ENCODE results near the gene KRT8.
"Not testable (repeated sequence)": the region's sequence is repeated elsewhere in the genome, so short reads cannot be mapped to it uniquely, and the experiment has no call there.

The KRT8 gene

GRCh38 chr12:52901715-52902541 is 2.9 kb downstream of the KRT8 start:
- DNase-seq (ENCODE audit: low spot score): no peak

- DNase-seq (ENCODE audit: low spot score): no peak
Observed at GRCh38 chr12:52900896-52901714, 3.8 kb downstream of the KRT8 start.

GRCh38 chr12:52900166-52900895 is 4.5 kb downstream of the KRT8 start:
- no peak for DNase-seq (ENCODE audit: low spot score)

GRCh38 chr12:52899338-52900035 is 5.4 kb downstream of the KRT8 start:
- no peak for DNase-seq (ENCODE audit: low spot score)

- DNase-seq (ENCODE audit: low spot score): no peak
Observed at GRCh38 chr12:52896190-52897100, 8.4 kb downstream of the KRT8 start.

- no peak for DNase-seq (ENCODE audit: low spot score)
Observed at GRCh38 chr12:52895726-52896189, 9.1 kb downstream of the KRT8 start.

- no peak for DNase-seq (ENCODE audit: low spot score)
Observed at GRCh38 chr12:52892974-52893373, 11.9 kb downstream of the KRT8 start.

GRCh38 chr12:52892207-52892852 is 12.5 kb downstream of the KRT8 start:
- no peak for DNase-seq (ENCODE audit: low spot score)

- no peak for DNase-seq (ENCODE audit: low spot score)
Observed at GRCh38 chr12:52891044-52891443, 13.8 kb downstream of the KRT8 start.

- no peak for DNase-seq (ENCODE audit: low spot score)
Observed at GRCh38 chr12:52890417-52890816, 14.5 kb downstream of the KRT8 start.

GRCh38 chr12:52884526-52885293 is 20.2 kb downstream of the KRT8 start:
- DNase-seq (ENCODE audit: low spot score): peak; percentile 76

- not testable (repeated sequence) for DNase-seq (ENCODE audit: low spot score)
Observed at GRCh38 chr12:52880499-52880898, 24.4 kb downstream of the KRT8 start.

- peak; percentile 69 for DNase-seq (ENCODE audit: low spot score)
Observed at GRCh38 chr12:52879394-52880351, 25.2 kb downstream of the KRT8 start.

- DNase-seq (ENCODE audit: low spot score): no peak
Observed at GRCh38 chr12:52878507-52879393, 26.1 kb downstream of the KRT8 start.

- no peak for DNase-seq (ENCODE audit: low spot score)
Observed at GRCh38 chr12:52877242-52877641, 27.6 kb downstream of the KRT8 start.

GRCh38 chr12:52876372-52876771 is 28.5 kb downstream of the KRT8 start:
- no peak for DNase-seq (ENCODE audit: low spot score)
